ENCODE results near the gene SUGP1.
"Not testable (repeated sequence)": the region's sequence is repeated elsewhere in the genome, so short reads cannot be mapped to it uniquely, and the experiment has no call there.

The SUGP1 gene

DNA sequence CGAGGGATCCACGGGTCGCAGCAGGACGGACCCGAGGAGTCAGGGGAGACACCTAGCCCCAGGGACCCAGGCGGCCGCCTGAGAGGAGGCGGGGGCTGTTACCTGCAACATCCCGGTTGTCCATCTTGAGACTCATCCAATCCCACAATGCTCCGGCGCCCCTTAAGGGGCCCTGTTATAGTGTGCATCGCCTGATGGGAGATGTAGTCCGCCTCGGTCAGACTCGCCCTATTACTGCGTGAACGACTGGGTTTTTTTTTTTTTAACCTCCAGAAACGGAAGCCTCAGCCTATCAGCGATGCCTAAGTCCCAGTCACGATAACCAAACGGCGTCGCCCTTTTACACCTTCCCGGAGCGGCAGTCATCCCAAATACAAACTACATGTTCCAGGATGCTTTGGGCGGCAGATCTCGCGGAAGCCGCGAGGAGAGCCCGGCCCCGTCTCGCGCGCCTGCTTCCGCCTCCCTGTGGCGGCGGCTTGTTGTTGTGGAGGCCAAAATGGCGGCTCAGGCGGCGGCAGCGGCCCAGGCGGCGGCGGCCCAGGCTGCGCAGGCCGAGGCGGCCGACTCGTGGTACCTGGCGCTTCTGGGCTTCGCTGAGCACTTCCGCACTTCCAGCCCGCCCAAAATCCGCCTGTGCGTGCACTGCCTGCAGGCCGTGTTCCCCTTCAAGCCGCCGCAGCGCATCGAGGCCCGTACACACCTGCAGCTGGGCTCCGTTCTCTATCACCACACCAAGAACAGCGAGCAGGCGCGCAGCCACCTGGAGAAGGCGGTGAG lies at the start of gene SUGP1, which contains the start of gene MAU2:
SUGP1 (minus strand) TSS at position 149 of the 780 bp plus-strand sequence; CDS start at position 136, 13 bp downstream.
MAU2 (plus strand) TSS at position 469 of the 780 bp plus-strand sequence; CDS start at position 500, 31 bp downstream.
- Histone ChIP-seq H3K36me3 (ENCODE audit: insufficient read depth, low read length) (peaks cover 4% of the 10 kb centered on the region; the same call in 1 of the 2 replicates), H3K4me1 (ENCODE audit: insufficient read depth, low read length) (peaks cover 6% of the 10 kb centered on the region; the same call in 1 of the 2 replicates), H3K9me3 (ENCODE audit: control insufficient read depth, insufficient read depth, low read length) (no peaks in the 10 kb centered on the region), H3K9ac (ENCODE audit: low read depth, low read length) (peak within 1 kb of the TSS; percentile 78)

DNA sequence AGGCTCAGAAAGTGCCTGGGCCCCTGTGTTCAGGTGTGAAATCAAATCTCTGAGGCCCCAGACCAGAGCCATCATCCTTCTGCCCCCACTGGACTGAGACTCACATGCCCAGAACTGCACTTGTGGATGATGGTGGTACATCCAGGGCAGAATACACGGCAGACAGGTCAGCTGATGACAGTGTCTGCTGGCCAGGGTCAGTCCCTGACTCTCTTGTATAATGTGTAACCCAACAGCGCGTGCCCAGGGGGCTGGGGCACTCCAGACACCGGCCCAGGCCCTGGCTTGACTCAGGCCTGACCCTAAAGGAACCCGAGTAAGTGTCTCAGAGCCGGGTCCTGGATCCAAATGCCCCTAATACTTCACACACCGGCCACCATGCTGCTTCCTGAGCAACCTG lies 47.8 kb upstream of the SUGP1 start:
- Histone ChIP-seq H3K9ac (ENCODE audit: low read depth, low read length) (no peak overlapping the region), H3K36me3 (ENCODE audit: insufficient read depth, low read length) (no peaks in the 10 kb centered on the region), H3K4me1 (ENCODE audit: insufficient read depth, low read length) (peaks cover 7% of the 10 kb centered on the region), H3K9me3 (ENCODE audit: control insufficient read depth, insufficient read depth, low read length) (no peaks in the 10 kb centered on the region)

DNA sequence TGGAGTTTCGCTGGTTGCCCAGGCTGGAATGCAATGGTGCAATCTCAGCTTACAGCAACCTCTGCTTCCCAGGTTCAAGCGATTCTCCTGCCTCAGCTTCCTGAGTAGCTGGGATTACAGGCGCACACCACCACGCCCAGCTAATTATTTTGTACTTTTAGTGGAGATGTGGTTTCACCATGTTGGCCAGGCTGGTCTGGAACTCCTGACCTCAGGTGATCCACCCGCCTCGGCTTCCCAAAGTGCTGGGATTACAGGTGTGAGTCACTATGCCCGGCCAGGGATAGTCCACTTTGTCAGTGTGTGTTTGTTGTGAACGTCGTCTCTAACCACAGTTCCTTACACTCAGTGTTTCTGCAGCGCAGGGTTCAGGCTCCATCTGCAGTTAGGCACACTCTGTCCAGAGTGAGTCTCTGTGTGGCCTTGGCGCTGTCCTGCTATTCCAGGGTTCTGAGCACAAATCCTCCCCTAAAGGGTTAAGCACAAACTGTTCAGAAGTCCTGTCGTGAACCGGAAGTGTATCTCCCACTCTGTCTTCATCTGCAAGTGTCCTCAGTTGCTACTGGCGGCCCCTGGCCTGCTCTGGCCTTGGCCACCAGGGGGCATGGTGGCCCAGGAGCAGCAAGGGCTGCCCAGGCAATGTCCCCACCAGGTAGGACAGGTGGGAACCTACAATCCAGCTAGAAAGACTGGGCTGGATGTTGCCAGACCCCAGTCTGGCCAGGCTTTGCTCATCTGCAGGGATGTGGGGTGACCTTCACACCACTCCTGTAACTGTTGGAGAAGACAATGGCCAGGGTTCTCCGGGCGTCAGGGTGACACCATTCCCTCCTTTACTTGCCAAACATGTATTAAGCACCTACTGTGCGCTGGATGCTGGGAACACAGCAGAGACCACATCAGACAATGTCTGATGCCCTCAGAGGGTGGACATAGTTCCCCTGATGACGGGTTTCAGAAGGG lies 46.4 kb upstream of the SUGP1 start:
- H3K9me3 ChIP-seq (ENCODE audit: control insufficient read depth, insufficient read depth, low read length) = no peaks in the 10 kb centered on the region
- peaks cover 7% of the 10 kb centered on the region for H3K4me1 ChIP-seq (ENCODE audit: insufficient read depth, low read length)
- H3K9ac ChIP-seq (ENCODE audit: low read depth, low read length) = no peak overlapping the region
- H3K36me3 ChIP-seq (ENCODE audit: insufficient read depth, low read length) = no peaks in the 10 kb centered on the region

GRCh38 chr19:19362075-19362474 lies 41.8 kb upstream of the SUGP1 start:
- H3K36me3 ChIP-seq (ENCODE audit: insufficient read depth, low read length) = no peaks in the 10 kb centered on the region
- H3K4me1 ChIP-seq (ENCODE audit: insufficient read depth, low read length) = peaks cover 7% of the 10 kb centered on the region
- H3K9me3 ChIP-seq (ENCODE audit: control insufficient read depth, insufficient read depth, low read length) = no peaks in the 10 kb centered on the region
- no peak overlapping the region for H3K9ac ChIP-seq (ENCODE audit: low read depth, low read length)

DNA sequence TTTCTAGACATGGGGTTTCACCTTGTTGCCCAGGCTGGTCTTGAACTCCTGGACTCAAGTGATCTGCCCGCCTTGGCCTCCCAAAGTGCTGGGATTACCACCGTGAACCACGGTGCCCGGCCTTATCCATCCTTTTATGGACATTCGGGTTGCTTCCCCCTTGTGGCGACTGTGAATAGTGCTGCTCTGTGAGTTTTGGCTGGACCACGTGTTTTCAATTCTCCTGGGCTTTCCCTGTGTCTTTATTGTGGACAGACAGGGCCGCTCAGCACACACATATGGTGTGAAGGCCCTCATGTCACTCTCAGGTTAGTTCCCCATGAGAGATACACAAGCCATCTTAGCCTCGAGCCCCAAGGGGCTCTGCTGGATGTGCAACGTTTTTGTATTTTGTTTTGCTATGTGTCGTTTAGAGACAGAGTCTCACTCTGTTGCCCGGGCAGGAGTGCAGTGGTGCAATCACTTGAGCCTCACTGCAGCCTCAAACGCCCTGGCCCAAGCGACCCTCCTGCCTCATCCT lies 40.8 kb upstream of the SUGP1 start:
- peaks cover 7% of the 10 kb centered on the region; the same call in 1 of the 2 replicates for H3K36me3 ChIP-seq (ENCODE audit: insufficient read depth, low read length)
- peaks cover 3% of the 10 kb centered on the region; the same call in 1 of the 2 replicates for H3K4me1 ChIP-seq (ENCODE audit: insufficient read depth, low read length)
- no peaks in the 10 kb centered on the region for H3K9me3 ChIP-seq (ENCODE audit: control insufficient read depth, insufficient read depth, low read length)
- no peak overlapping the region for H3K9ac ChIP-seq (ENCODE audit: low read depth, low read length)

DNA sequence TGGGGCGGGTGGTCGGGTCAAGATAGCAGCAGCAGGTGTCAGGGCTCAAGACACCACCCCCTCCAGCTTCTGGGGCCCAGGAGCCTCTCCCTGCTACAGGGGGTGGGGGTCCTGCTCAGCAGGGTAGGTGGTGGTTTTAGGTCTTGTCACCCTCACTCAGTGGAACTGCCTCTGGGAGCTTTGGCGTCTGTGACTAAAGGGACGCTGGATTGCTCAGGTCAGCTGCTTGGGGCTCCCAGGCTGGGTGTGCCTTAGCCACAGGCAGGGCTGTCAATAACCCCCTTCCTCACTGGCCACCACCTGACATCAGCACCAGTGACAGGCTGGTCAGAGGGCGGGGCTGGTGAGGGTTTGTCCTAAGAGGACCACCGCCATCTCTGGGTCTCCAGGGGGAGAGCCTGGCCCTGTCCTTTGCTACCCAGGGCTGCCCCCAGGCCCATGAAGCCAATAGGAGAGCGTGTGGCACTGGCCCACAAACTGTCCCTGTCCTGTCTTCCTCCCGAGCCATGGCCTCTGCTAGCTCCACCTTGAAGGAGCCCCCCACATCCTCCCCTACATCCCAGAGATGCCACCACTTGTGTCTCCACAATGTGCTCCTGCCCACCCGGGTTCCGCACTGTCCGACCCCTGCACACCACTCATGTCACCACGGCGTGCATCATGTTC lies 36.7 kb upstream of the SUGP1 start:
- no peak overlapping the region for H3K9ac ChIP-seq (ENCODE audit: low read depth, low read length)

DNA sequence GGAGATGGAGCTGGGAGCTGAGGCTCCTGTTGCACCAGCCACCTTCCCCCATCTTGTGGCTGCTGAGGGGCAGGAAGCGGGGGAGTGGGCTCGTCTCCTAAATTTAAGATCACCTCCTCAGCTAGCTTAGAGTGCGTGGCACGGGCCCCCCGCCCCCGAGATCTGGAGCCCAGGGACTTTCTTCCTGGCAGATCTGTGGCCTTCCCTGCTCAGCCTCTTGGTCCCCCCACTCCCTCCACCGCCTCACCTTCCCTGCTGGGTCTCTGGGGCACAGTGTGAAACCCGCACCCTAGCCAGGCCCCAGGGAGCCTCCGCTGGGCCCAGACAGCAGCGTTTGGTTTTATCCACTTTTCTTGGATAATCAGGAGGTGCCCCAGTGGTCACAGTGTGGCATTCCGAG lies 36.2 kb upstream of the SUGP1 start:
- H3K36me3 ChIP-seq (ENCODE audit: insufficient read depth, low read length) = peaks cover 14% of the 10 kb centered on the region
- H3K9ac ChIP-seq (ENCODE audit: low read depth, low read length) = no peak overlapping the region

More for the DNA sequence above, 36.7 kb upstream of the SUGP1 start:
- no peaks in the 10 kb centered on the region for H3K9me3 ChIP-seq (ENCODE audit: control insufficient read depth, insufficient read depth, low read length)
- no peaks in the 10 kb centered on the region for H3K4me1 ChIP-seq (ENCODE audit: insufficient read depth, low read length)
- H3K36me3 ChIP-seq (ENCODE audit: insufficient read depth, low read length) = peaks cover 14% of the 10 kb centered on the region

DNA sequence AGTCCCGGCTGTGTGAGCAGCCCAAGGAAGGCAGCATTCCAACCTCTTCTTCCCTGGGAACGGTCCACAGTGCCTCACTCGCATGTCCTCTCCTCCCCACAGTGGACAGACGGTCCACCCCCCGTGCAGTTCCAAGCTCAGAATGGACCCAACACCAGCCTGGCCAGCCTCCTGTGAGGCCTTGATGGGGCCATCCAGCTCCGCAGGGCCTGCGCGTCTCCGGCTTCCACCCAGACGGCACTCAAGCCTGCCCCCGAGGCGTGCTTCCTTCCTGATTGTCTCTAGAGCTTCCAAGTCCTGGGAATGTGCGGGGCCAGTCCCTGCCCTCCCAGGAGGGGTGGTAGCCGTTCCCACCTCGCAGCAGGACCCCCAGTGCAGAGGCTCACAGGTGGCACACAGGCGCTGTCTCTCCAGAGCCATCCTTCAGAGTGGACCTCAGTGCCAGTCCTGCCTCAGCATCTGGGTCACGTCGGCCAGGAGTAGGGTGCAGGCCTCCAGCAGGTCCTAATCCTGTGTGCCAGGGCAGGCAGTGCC lies 35.4 kb upstream of the SUGP1 start:
- peaks cover 14% of the 10 kb centered on the region for H3K36me3 ChIP-seq (ENCODE audit: insufficient read depth, low read length)
- no peaks in the 10 kb centered on the region for H3K9me3 ChIP-seq (ENCODE audit: control insufficient read depth, insufficient read depth, low read length)
- no peak overlapping the region for H3K9ac ChIP-seq (ENCODE audit: low read depth, low read length)
- no peaks in the 10 kb centered on the region for H3K4me1 ChIP-seq (ENCODE audit: insufficient read depth, low read length)

More for the DNA sequence above, 36.2 kb upstream of the SUGP1 start:
- no peaks in the 10 kb centered on the region for H3K9me3 ChIP-seq (ENCODE audit: control insufficient read depth, insufficient read depth, low read length)
- H3K4me1 ChIP-seq (ENCODE audit: insufficient read depth, low read length) = no peaks in the 10 kb centered on the region

- no peaks in the 10 kb centered on the region for H3K4me1 ChIP-seq (ENCODE audit: insufficient read depth, low read length)
- no peak overlapping the region for H3K9ac ChIP-seq (ENCODE audit: low read depth, low read length)
- H3K9me3 ChIP-seq (ENCODE audit: control insufficient read depth, insufficient read depth, low read length) = no peaks in the 10 kb centered on the region
- peaks cover 14% of the 10 kb centered on the region for H3K36me3 ChIP-seq (ENCODE audit: insufficient read depth, low read length)
Measured at GRCh38 chr19:19354932-19355331, 34.6 kb upstream of the SUGP1 start.

DNA sequence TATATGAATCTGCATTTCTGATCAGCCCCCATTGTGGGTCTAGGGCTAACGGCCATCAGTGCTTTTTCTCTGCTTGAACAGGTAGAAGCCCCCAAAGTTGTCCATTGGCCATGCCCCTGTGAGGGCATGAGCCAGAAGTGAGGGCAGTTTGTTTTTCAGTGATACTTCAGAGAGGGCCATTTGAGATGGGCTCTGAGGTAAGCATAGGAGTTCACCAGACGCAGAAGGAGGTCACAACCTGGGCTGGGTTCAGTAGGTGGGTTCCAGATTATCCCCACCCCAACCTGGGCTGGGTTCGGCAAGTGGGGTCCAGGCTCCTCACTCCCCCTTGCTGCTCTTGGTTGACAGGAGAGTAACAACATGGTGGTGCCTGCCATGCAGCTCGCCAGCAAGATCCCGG lies 33.7 kb upstream of the SUGP1 start:
- Histone ChIP-seq H3K9ac (ENCODE audit: low read depth, low read length) (no peak overlapping the region), H3K4me1 (ENCODE audit: insufficient read depth, low read length) (no peaks in the 10 kb centered on the region), H3K9me3 (ENCODE audit: control insufficient read depth, insufficient read depth, low read length) (no peaks in the 10 kb centered on the region), H3K36me3 (ENCODE audit: insufficient read depth, low read length) (peaks cover 18% of the 10 kb centered on the region)

- Histone ChIP-seq H3K36me3 (ENCODE audit: insufficient read depth, low read length) (peaks cover 18% of the 10 kb centered on the region), H3K9ac (ENCODE audit: low read depth, low read length) (no peak overlapping the region), H3K9me3 (ENCODE audit: control insufficient read depth, insufficient read depth, low read length) (no peaks in the 10 kb centered on the region), H3K4me1 (ENCODE audit: insufficient read depth, low read length) (no peaks in the 10 kb centered on the region)
Measured at GRCh38 chr19:19352823-19353222, 32.5 kb upstream of the SUGP1 start.

DNA sequence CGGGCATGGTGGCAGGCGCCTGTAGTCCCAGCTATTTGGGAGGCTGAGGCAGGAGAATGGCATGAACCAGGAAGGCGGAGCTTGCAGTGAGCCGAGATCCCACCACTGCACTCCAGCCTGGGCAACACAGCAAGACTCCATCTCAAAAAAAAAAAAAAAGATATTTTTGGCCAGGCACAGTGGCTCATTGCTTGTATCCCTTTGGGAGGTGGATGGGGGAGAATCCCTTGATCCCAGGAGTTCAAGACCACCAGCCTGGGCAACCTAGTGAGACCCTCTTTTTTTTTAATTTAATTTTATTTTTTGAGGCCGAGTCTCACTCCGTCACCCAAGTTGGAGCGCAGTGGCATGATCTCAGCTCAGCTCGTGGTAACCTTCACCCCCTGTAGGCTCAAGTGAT lies 30.4 kb upstream of the SUGP1 start:
- H3K36me3 ChIP-seq (ENCODE audit: insufficient read depth, low read length) = peaks cover 18% of the 10 kb centered on the region
- not testable (repeated sequence) for H3K9ac ChIP-seq (ENCODE audit: low read depth, low read length); H3K4me1 ChIP-seq (ENCODE audit: insufficient read depth, low read length); H3K9me3 ChIP-seq (ENCODE audit: control insufficient read depth, insufficient read depth, low read length)

GRCh38 chr19:19349365-19349764 lies 29.1 kb upstream of the SUGP1 start:
- no peaks in the 10 kb centered on the region for H3K4me1 ChIP-seq (ENCODE audit: insufficient read depth, low read length)
- no peaks in the 10 kb centered on the region for H3K9me3 ChIP-seq (ENCODE audit: control insufficient read depth, insufficient read depth, low read length)
- peaks cover 14% of the 10 kb centered on the region for H3K36me3 ChIP-seq (ENCODE audit: insufficient read depth, low read length)
- no peak overlapping the region for H3K9ac ChIP-seq (ENCODE audit: low read depth, low read length)

DNA sequence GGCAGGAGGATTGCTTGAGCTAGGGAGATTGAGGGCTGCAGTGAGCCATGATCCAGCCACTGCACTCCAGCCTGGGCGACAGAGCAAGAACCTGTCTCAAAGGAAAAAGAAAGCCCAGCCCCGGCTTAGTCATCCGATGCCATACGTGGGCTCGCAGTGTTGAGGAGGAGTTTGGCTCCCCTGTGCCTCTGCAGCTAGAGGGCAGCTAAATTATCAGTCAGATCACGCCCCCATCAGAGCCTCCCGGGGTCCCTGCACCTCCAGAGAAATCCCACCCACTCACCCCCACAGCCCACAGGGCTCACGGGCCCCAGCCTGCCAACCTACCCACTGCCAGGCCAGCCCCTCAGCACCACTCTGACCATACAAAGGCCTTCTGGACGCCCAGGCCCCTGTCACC lies 28.0 kb upstream of the SUGP1 start:
- Histone ChIP-seq H3K9me3 (ENCODE audit: control insufficient read depth, insufficient read depth, low read length) (no peaks in the 10 kb centered on the region), H3K4me1 (ENCODE audit: insufficient read depth, low read length) (no peaks in the 10 kb centered on the region), H3K36me3 (ENCODE audit: insufficient read depth, low read length) (peaks cover 14% of the 10 kb centered on the region), H3K9ac (ENCODE audit: low read depth, low read length) (no peak overlapping the region)
